Right lobe of liver (tissue), 6 donors: ENCODE results near the gene ZMYND12. TPM values are rescaled to one million over a fixed set of nuclear protein-coding genes. Genes with fewer than 3 reads are reported as not detected.
A peak's percentile ranks its signal among the peaks of the same experiment; 100 is the strongest.

Source experiments
- ATAC-seq, 4 donors: fragments of 200-7000 bp; cut with Tn5 transposase; one replicate each; pipeline ENCODE4 v1.9.1; 2020; ENCODE audit warnings: mild to moderate bottlenecking in 4 of 4, moderate library complexity in 4 of 4
- DNase-seq, 3 donors: peaks; one replicate each; pipeline ENCODE4 v3.0.0-alpha.2; 2020
- H3K27ac ChIP-seq, 3 donors: fragments of 200-600 bp; one replicate each; pipeline ENCODE4 v1.8.0; 2022
- H3K27me3 ChIP-seq, 2 donors: fragments of 200-600 bp; one replicate each; pipeline ENCODE4 v1.8.0; 2022
- H3K36me3 ChIP-seq, 4 donors: fragments of 200-600 bp; sonication (generic) in 1 of 4; one replicate each; pipeline versions ENCODE4 v1.5.1 to v1.8.0; 2017 to 2022; ENCODE audit warnings: control low read depth in 1 of 4
- H3K4me1 ChIP-seq, 4 donors: fragments of 200-600 bp; sonication (generic) in 1 of 4; one replicate each; pipeline versions ENCODE4 v1.5.1 to v1.8.0; 2017 to 2022; ENCODE audit warnings: control low read depth in 1 of 4
- H3K4me3 ChIP-seq, 3 donors: fragments of 200-600 bp; one replicate each; pipeline ENCODE4 v1.8.0; 2022
- H3K9me3 ChIP-seq, 4 donors: fragments of 200-600 bp; sonication (generic) in 1 of 4; one replicate each; pipeline versions ENCODE4 v1.5.1 to v1.8.0; 2017 to 2022; ENCODE audit warnings: control low read depth in 1 of 4
- CTCF ChIP-seq, 4 donors: fragments of 200-600 bp in 3 of 4; fragments of 450-650 bp in 1 of 4; IDR thresholded peaks; one replicate each; pipeline versions ENCODE4 v1.5.1 to v1.8.0; 2016 to 2022; ENCODE audit warnings: antibody characterized with exemption in 4 of 4, mild to moderate bottlenecking in 2 of 4
- POLR2A ChIP-seq: fragments of 450-650 bp; IDR thresholded peaks from one replicate; pipeline ENCODE4 v1.6.1; 2017; ENCODE audit warnings: antibody characterized with exemption, mild to moderate bottlenecking
- WGBS: methylation state at CpG from one replicate; pipeline ENCODE4 v1.1.6; 2018; ENCODE audit warnings: low coverage, low lambda C conversion rate; ENCODE audit not compliant: insufficient coverage; ENCODE audit errors: missing lambda C conversion rate; 5-methylcytosine and 5-hydroxymethylcytosine counted together
- intact Hi-C, 2 donors: fragments of 100-400 bp; cut with DNase I; formaldehyde crosslinking; loops; one replicate each; pipeline versions ENCODE4 v1.11.2 to v1.14.1; 2022
- total RNA-seq, 6 experiments: library from RNA; depleted of rRNA in 2 of 6; stranded (reverse); fragments of >200 nt in 2 of 6; fragmentation: NEBNext Ultra II Directional in 3 of 6; extraction: Animal tissue kit (Norgen Biotek cat#: 25700) in 3 of 6; gene quantifications; one replicate each; pipeline versions ENCODE4 v1.1.0 to v1.2.4, GENCODE V29; 2016 to 2023
- donor health status: DM: no; HTN: yes; CAD: no.
- donor health status: DM: no; HTN: no; CAD: no.
- donor health status: DM: no; HTN: no; CAD: no.
- donor health status: DM: no; HTN: yes; CAD: no.
- donor health status: DM: no; HTN: yes; CAD: no.

Gene ZMYND12
- total RNA-seq, 6 experiments from 2014 or later: 1.5 to 7.3 (median 2.6) TPM

- WGBS: 82% methylated on average over 2 of the region's 2 CpGs
- Histone ChIP-seq H3K27ac (no peak overlapping the region), H3K4me1 (peaks cover 0 to 11% (median 4%) of the 10 kb centered on the region in 4 donors), H3K36me3 (peaks cover 0 to 28% (median 1%) of the 10 kb centered on the region in 4 donors), H3K9me3 (no peaks in the 10 kb centered on the region), H3K27me3 (no peaks in the 10 kb centered on the region), H3K4me3 (no peak overlapping the region)
- ATAC-seq: no peak
- no peak for DNase-seq
- TF ChIP-seq POLR2A (no peak), CTCF (IDR thresholded peaks at IDR 0.05) (no peak)
- intact Hi-C loops: no loop called here
Observed at GRCh38 chr1:42461196-42461595, 5.4 kb upstream of the ZMYND12 start.

DNA sequence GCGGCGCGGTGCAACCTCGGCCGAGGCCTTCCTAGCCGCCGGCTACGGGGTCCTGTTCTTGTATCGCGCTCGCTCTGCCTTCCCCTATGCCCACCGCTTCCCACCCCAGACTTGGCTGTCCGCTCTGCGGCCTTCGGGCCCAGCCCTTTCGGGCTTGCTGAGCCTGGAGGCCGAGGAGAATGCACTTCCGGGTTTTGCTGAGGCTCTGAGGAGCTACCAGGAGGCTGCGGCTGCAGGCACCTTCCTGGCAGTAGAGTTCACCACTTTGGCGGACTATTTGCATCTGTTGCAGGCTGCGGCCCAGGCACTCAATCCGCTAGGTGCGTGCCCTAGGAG is 900 bp upstream of the ZMYND12 start:
- Histone ChIP-seq H3K4me3 (peak overlapping the region; percentile 73 to 100 (median 98)), H3K9me3 (no peaks in the 10 kb centered on the region), H3K36me3 (peaks cover 0 to 28% (median 1%) of the 10 kb centered on the region in 4 donors), H3K4me1 (peaks cover 0 to 24% (median 9%) of the 10 kb centered on the region in 4 donors), H3K27ac (peak overlapping the region; percentile 89 to 92 (median 90)), H3K27me3 (no peaks in the 10 kb centered on the region)
- TF ChIP-seq POLR2A (no peak), CTCF (IDR thresholded peaks at IDR 0.05) (no peak)
- intact Hi-C loops: no loop called here
- 0% methylated on average over 6 of the region's 23 CpGs for WGBS
- DNase-seq (peak; percentile 64 to 72 (median 64)), ATAC-seq (peak; percentile 56 to 70 (median 63))

- DNase-seq (no peak), ATAC-seq (peak in 2 of 4 donors; percentile 37 to 61)
- Histone ChIP-seq H3K27me3 (no peaks in the 10 kb centered on the region), H3K4me3 (no peak overlapping the region), H3K36me3 (peaks cover 0 to 14% (median 1%) of the 10 kb centered on the region in 4 donors), H3K9me3 (no peaks in the 10 kb centered on the region), H3K27ac (peak overlapping the region in 1 of 3 donors; percentile 92), H3K4me1 (peaks cover 0 to 24% (median 9%) of the 10 kb centered on the region in 4 donors)
- TF ChIP-seq CTCF (IDR thresholded peaks at IDR 0.05) (no peak), POLR2A (no peak)
- WGBS: 41% methylated on average over 5 of the region's 5 CpGs
- intact Hi-C loops: no loop called here
Observed at GRCh38 chr1:42454403-42454802, 1.4 kb downstream of the ZMYND12 start.

GRCh38 chr1:42453386-42453785 is 2.4 kb downstream of the ZMYND12 start:
- no peak for DNase-seq
- Histone ChIP-seq H3K9me3 (no peaks in the 10 kb centered on the region), H3K36me3 (peaks cover 0 to 4% (median under 1%) of the 10 kb centered on the region in 4 donors), H3K4me3 (no peak overlapping the region), H3K27ac (no peak overlapping the region), H3K27me3 (no peaks in the 10 kb centered on the region), H3K4me1 (peaks cover 0 to 24% (median 9%) of the 10 kb centered on the region in 4 donors)
- intact Hi-C loops: no loop called here
- ATAC-seq: no peak
- TF ChIP-seq POLR2A: no peak
- TF ChIP-seq CTCF (IDR thresholded peaks at IDR 0.05): no peak
- 94% methylated on average over 4 of the region's 4 CpGs for WGBS

GRCh38 chr1:42450061-42450460 is 5.8 kb downstream of the ZMYND12 start:
- no peak for ATAC-seq
- intact Hi-C loops: no loop called here
- DNase-seq: no peak
- Histone ChIP-seq H3K9me3 (no peaks in the 10 kb centered on the region), H3K27ac (no peak overlapping the region), H3K4me1 (peaks cover 0 to 11% (median 4%) of the 10 kb centered on the region in 4 donors), H3K36me3 (no peaks in the 10 kb centered on the region), H3K4me3 (no peak overlapping the region), H3K27me3 (no peaks in the 10 kb centered on the region)
- 78% methylated on average over 1 of the region's 1 CpG for WGBS
- TF ChIP-seq POLR2A (no peak), CTCF (IDR thresholded peaks at IDR 0.05) (no peak)
